Endothelial cell of umbilical vein (primary cell): ENCODE data around the gene WRAP53.

Experiments
- EZH2 ChIP-seq: IDR thresholded peaks from 2 replicates; pipeline ENCODE4 v1.6.1; 2012; ENCODE audit warnings: borderline replicate concordance, low read depth, mild to moderate bottlenecking, moderate library complexity, low read length, inconsistent platforms; ENCODE audit not compliant: severe bottlenecking
- FOS ChIP-seq: IDR thresholded peaks from 2 replicates; pipeline ENCODE4 v1.6.1; 2011; ENCODE audit warnings: mild to moderate bottlenecking, low read length, moderate library complexity, borderline replicate concordance; ENCODE audit not compliant: insufficient read depth
- GATA2 ChIP-seq: IDR thresholded peaks from 2 replicates; pipeline ENCODE4 v1.7.0; 2011; ENCODE audit warnings: low read depth, mild to moderate bottlenecking, moderate library complexity, mixed read lengths, low read length; ENCODE audit not compliant: insufficient read length, insufficient read depth
- JUN ChIP-seq: IDR thresholded peaks from 2 replicates; pipeline ENCODE4 v1.6.1; 2011; ENCODE audit warnings: borderline replicate concordance, low read depth; ENCODE audit not compliant: insufficient read length, insufficient read depth
- MYC ChIP-seq: IDR thresholded peaks from one replicate; pipeline ENCODE4 v1.6.1; 2011; ENCODE audit warnings: mild to moderate bottlenecking, low read depth, low read length
- POLR2A ChIP-seq: IDR thresholded peaks from 2 replicates; pipeline ENCODE4 v1.6.1; 2012; ENCODE audit warnings: low read depth, mild to moderate bottlenecking, control low read depth, low read length
- POLR2AphosphoS5 ChIP-seq: IDR thresholded peaks from 2 replicates; pipeline ENCODE4 v1.6.1; 2012; ENCODE audit warnings: low read depth, mild to moderate bottlenecking, control low read depth, low read length, moderate library complexity; ENCODE audit not compliant: insufficient read depth
- TF ChIP-seq, protein P1 (sequence below), 2 donors: IDR thresholded peaks; 1 replicate in 1 of 2; 2 replicates in 1 of 2; pipeline ENCODE4 v1.5.1; 2011; ENCODE audit warnings: low read length in 2 of 2, mild to moderate bottlenecking in 2 of 2, moderate library complexity in 2 of 2, control low read depth in 1 of 2, inconsistent platforms in 1 of 2, low read depth in 1 of 2; ENCODE audit not compliant: insufficient read depth in 1 of 2; ENCODE audit errors: extremely low read depth in 1 of 2
- TF ChIP-seq, protein P2 (sequence below): IDR thresholded peaks from 2 replicates; pipeline ENCODE4 v1.6.1; 2011; ENCODE audit not compliant: insufficient read depth, insufficient read length

GRCh38 chr17:7677388-7678067, 10.7 kb upstream of the WRAP53 start:
- TF ChIP-seq POLR2AphosphoS5, result no peak
- TF ChIP-seq, protein P1, sequence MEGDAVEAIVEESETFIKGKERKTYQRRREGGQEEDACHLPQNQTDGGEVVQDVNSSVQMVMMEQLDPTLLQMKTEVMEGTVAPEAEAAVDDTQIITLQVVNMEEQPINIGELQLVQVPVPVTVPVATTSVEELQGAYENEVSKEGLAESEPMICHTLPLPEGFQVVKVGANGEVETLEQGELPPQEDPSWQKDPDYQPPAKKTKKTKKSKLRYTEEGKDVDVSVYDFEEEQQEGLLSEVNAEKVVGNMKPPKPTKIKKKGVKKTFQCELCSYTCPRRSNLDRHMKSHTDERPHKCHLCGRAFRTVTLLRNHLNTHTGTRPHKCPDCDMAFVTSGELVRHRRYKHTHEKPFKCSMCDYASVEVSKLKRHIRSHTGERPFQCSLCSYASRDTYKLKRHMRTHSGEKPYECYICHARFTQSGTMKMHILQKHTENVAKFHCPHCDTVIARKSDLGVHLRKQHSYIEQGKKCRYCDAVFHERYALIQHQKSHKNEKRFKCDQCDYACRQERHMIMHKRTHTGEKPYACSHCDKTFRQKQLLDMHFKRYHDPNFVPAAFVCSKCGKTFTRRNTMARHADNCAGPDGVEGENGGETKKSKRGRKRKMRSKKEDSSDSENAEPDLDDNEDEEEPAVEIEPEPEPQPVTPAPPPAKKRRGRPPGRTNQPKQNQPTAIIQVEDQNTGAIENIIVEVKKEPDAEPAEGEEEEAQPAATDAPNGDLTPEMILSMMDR (IDR thresholded peaks at IDR 0.05; ENCODE audit: extremely low read depth in 1 of 2, insufficient read depth in 1 of 2, low read depth in 1 of 2, low read length in 2 of 2), result no peak
- TF ChIP-seq POLR2A, result no peak
- TF ChIP-seq GATA2, result no peak
- no peak for TF ChIP-seq EZH2
- TF ChIP-seq, protein P2, sequence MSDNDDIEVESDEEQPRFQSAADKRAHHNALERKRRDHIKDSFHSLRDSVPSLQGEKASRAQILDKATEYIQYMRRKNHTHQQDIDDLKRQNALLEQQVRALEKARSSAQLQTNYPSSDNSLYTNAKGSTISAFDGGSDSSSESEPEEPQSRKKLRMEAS, result no peak
- no peak for TF ChIP-seq FOS
- TF ChIP-seq JUN, result no peak
- no peak for TF ChIP-seq MYC
